AG04450 (cell line): Measurements from ENCODE around the gene MAML2. TPM values are rescaled to one million over a fixed set of nuclear protein-coding genes. Genes with fewer than 3 reads are reported as not detected.

ENCODE experiments used
- CTCF ChIA-PET: fragments of 300-600, 350-600 bp; formaldehyde crosslinking; extraction: SDS; loops from one replicate; lab custom pipeline; 2022; ENCODE audit warnings: antibody characterized with exemption, inconsistent platforms; lab: Charles Lee
- POLR2A ChIA-PET: fragments of 350-600 bp; formaldehyde crosslinking; extraction: SDS; loops from one replicate; lab custom pipeline; 2021; ENCODE audit warnings: antibody characterized with exemption, inconsistent platforms; lab: Yijun Ruan, JAX
- DNase-seq: peaks from one replicate; pipeline ENCODE4 v3.0.0-alpha.2; 2011; ENCODE audit warnings: low read depth, low spot score
- H3K27ac ChIP-seq: one replicate; pipeline ENCODE4 v1.5.1; 2012; ENCODE audit warnings: low read depth, low read length, control low read depth
- H3K27me3 ChIP-seq: one replicate; pipeline ENCODE4 v1.6.0; 2012; ENCODE audit warnings: low read length; ENCODE audit not compliant: control insufficient read depth, insufficient read depth
- H3K4me3 ChIP-seq: 2 replicates; pipeline ENCODE4 v1.5.1; 2011; ENCODE audit warnings: mild to moderate bottlenecking, low read depth, low read length, control low read depth
- H3K9me3 ChIP-seq: 2 replicates; pipeline ENCODE4 v1.5.1; 2012; ENCODE audit warnings: low read length; ENCODE audit not compliant: control insufficient read depth, insufficient read depth
- polyA plus RNA-seq: library from polyadenylated mRNA; depleted of rRNA; stranded (reverse); fragments of >200 nt; gene quantifications from 2 replicates; pipeline ENCODE4 v1.2.3, GENCODE V29; 2011
- TF ChIP-seq, protein P1 (sequence below): IDR thresholded peaks from 2 replicates; pipeline ENCODE4 v1.5.1; 2011; ENCODE audit warnings: low read depth, low read length, control low read depth, inconsistent platforms

Gene MAML2
- polyA plus RNA-seq, 1 experiment: 23.0 TPM

DNA sequence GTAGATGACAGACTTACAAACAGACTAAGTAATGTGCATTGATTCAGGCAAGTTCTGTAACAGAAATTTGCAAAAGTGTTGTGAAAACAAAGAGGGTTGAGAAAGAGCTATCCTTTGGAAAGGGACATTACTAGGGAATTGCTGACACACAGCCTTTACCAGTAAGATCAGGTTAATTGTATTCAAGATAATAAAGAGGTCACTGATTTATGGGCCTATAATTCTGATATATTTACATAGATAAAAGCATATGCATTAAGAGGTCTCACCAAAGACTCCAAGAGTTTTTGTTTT is 138.7 kb downstream of the MAML2 start:
- ChIA-PET CTCF (interaction anchor here (0.6 kb wide), 1 partner anchor 17 kb away, joined by 3 read pairs; no protein-coding TSS in a partner anchor), POLR2A (no interaction called here)
- Histone ChIP-seq H3K4me3 (no peak overlapping the region), H3K27me3 (no peaks in the 10 kb centered on the region), H3K9me3 (no peaks in the 10 kb centered on the region), H3K27ac (no peak overlapping the region)
- DNase-seq: no peak
- TF ChIP-seq, protein P1, sequence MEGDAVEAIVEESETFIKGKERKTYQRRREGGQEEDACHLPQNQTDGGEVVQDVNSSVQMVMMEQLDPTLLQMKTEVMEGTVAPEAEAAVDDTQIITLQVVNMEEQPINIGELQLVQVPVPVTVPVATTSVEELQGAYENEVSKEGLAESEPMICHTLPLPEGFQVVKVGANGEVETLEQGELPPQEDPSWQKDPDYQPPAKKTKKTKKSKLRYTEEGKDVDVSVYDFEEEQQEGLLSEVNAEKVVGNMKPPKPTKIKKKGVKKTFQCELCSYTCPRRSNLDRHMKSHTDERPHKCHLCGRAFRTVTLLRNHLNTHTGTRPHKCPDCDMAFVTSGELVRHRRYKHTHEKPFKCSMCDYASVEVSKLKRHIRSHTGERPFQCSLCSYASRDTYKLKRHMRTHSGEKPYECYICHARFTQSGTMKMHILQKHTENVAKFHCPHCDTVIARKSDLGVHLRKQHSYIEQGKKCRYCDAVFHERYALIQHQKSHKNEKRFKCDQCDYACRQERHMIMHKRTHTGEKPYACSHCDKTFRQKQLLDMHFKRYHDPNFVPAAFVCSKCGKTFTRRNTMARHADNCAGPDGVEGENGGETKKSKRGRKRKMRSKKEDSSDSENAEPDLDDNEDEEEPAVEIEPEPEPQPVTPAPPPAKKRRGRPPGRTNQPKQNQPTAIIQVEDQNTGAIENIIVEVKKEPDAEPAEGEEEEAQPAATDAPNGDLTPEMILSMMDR: no peak

DNA sequence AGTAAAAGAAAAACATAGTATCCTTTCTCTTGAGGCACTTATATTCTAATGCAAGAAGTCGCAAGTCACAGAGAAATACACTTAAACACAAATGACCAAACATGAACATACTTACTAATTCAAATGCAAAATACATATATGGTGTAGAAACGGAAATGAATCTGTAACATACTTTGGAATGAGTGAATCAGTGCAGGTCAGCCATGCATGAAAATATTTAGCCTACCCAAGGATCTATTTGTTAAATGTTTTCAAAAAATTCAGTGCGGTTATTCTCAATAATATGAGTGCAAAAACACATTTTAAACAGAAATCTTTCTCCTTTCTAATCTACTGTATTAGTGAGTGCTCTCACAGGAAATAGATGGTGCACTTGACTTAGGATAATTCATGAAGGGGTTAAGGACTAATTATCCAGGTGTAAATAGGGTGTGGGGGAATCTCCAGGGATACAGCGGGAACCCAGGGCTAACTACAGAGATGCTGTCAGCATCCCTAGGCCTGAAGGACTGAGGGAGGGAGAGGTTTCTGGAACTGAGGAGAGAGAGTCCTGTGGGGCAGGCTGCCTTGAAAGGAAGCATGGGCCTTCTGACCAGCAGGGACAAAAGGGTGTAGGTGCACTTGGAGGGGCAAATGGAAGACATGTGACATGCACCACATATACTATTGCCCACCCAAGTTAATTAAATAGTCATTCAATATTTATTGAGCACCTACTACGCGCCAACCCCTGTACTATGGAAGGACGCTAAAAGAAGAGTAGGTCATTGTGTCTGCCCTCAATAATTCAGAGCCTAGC is 139.2 kb downstream of the MAML2 start:
- ChIA-PET POLR2A (no interaction called here), CTCF (interaction anchor here (0.6 kb wide), 1 partner anchor 18 kb away, joined by 3 read pairs; no protein-coding TSS in a partner anchor)
- Histone ChIP-seq H3K27me3 (no peaks in the 10 kb centered on the region), H3K9me3 (no peaks in the 10 kb centered on the region), H3K4me3 (no peak overlapping the region), H3K27ac (no peak overlapping the region)
- no peak for DNase-seq
- TF ChIP-seq, protein P1: no peak

DNA sequence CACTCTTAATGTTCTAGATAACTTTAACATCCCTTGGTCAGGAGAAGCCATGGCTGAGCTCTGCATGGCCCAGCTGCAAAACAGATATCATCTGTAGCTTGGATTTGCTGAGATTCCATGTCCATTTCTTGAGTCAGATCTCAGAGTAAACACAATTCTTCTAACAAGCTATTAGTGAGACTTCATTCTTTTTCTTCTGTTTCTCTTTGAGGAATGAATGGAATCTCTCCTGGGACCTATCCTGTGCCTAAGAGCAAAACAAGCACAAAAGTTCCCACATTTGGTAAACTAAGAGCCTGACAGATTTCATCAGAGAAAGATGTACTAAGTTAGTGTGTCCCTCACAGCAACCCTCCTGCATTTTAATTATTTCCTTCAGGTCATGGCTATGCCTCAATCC is 142.8 kb downstream of the MAML2 start:
- H3K4me3 ChIP-seq: no peak overlapping the region
- peak; percentile 78 for DNase-seq
- no peaks in the 10 kb centered on the region for H3K9me3 ChIP-seq
- CTCF ChIA-PET: interaction anchor here (0.9 to 1.4 kb wide), 3 partner anchors 30 to 145 kb away, joined by 3 to 10 read pairs (median 3); partner anchors contain the start of gene MAML2
- POLR2A ChIA-PET: interaction anchor here (0.6 to 1.4 kb wide), 8 partner anchors 11 to 144 kb away, joined by 3 to 6 read pairs (median 4); partner anchors contain the start of gene MAML2
- peak overlapping the region; percentile 81 for H3K27ac ChIP-seq
- TF ChIP-seq, protein P1: no peak
- H3K27me3 ChIP-seq: no peaks in the 10 kb centered on the region

DNA sequence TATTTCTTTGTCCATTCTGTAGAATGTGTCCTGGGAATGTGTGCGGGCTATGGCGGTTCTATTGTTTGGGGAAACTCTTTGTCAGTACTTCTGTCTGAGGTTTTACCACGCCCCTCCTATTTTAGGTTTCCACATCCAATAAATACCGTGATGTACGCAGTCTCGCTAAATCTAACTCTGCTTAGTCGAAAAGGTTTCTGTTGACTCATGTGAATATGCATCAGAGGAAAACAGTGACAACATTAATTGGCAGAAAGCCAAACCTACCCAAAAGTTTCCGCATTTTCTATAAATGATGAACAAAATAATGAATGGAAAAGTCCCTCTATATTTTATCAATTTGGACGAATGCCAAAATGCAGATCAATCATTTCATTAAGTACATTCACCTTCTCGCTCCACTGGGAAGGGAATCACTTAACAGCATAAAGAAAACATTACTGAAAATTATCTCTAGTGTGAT is 143.4 kb downstream of the MAML2 start:
- Histone ChIP-seq H3K27ac (no peak overlapping the region), H3K27me3 (no peaks in the 10 kb centered on the region), H3K4me3 (no peak overlapping the region), H3K9me3 (no peaks in the 10 kb centered on the region)
- TF ChIP-seq, protein P1: no peak
- ChIA-PET POLR2A (interaction anchor here (0.9 to 1.4 kb wide), 6 partner anchors 10 to 143 kb away, joined by 3 to 6 read pairs (median 4); partner anchors contain the start of gene MAML2), CTCF (interaction anchor here (1.2 to 1.4 kb wide), 2 partner anchors 144 kb away, joined by 3 to 10 read pairs; partner anchors contain the start of gene MAML2)
- DNase-seq: no peak
